Epithelial cell of esophagus (primary cell): ENCODE data around the gene SRSF4.

ENCODE experiments used
- DNase-seq: peaks from one replicate; pipeline ENCODE4 v3.0.0; 2010; ENCODE audit warnings: low read depth
- H3K4me3 ChIP-seq: 2 replicates; pipeline ENCODE4 v1.5.1; 2011; ENCODE audit warnings: mild to moderate bottlenecking, low read length, control low read depth
- CTCF ChIP-seq: IDR thresholded peaks from 2 replicates; pipeline ENCODE4 v1.5.1; 2011; ENCODE audit warnings: low read depth, mild to moderate bottlenecking, low read length, control low read depth, inconsistent platforms; ENCODE audit not compliant: insufficient read depth; ENCODE audit errors: missing control alignments

The SRSF4 gene

DNA sequence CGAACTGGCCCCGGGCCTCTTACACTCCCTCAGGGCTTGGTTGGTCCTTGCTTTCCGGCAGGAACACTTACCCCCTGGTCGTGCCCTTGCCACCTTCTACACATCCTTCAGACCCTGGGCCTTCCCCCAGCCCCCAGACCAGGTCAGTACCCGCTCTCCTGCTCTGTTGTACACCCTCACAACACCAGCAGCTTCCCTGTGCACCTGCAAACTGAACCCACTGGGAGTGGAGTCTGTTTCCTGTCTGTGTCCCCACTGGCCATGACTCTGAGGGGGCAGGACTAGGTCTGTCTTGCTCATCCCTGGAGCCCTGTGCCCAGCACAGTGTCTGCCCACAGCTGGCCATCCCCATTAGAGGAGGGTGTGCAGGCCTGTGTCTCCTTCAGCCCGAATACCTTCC is 55.9 kb downstream of the SRSF4 start:
- no peak for DNase-seq
- H3K4me3 ChIP-seq, result no peak overlapping the region
- TF ChIP-seq CTCF, result no peak

DNA sequence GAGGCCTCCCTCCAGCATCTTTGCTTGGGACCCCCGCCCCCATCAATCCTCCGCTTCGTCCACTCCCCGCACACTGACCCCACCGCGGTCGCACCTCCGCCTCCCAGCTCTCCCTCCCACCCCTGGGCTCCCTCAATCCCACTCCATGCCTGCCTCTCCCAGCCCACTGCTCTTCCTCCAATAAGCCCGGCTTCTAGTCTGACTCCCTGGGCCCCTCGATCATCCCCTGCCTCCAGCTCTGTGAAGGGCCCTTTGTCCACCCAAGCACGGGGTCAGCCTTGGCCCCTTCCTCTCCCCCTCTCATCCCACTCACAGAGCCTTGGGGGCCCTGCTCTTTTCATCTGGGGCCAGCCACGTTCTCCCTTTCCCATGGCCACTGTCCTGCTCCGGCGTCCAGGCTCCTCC is 56.5 kb downstream of the SRSF4 start:
- no peak overlapping the region for H3K4me3 ChIP-seq
- no peak for TF ChIP-seq CTCF
- no peak for DNase-seq

DNA sequence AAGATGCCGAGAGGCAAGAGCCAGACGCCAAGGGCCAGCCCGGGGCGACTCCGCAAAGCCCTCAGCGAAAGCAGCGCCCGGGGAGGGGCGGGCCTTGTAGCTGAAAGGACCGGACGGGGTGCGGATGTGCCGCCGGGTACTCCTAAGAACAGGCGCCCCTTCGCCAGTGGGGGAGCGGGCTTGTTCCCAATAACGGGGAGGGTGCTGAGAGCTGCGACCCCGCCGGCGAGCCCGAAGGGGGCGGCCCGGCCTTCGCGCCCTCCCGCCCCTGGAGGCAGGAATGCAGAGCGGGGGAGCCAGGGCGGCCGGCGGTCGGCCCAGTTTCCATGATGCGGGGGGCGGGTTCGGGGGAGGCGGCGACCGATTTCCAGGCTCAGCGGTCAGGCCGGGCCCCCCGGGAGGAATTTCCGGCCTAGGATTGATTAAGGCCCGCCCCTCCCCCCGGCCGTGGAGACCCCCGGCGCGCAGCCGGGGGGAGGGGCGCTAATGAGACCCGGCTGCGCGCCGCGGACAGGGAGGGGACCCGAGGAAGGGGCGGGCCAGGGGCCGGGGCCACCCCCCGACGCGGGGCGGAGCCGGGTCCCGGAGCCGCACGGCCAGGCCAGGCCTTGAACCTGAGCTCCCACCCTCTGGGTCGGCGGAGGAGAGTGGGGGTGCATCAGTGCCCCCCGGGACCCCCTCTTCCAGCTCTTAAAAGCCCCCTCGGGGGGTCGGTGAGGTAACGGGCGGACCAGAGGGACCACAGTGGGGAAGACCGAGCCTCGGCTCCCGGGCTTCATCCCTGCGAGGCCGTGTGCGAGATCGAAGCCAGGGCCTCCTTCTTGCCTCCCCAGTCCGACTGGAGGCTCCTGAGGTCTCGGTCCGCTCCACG is 57.1 kb downstream of the SRSF4 start:
- peak overlapping the region; percentile 39 for H3K4me3 ChIP-seq
- DNase-seq, result peak; percentile 35
- peak; percentile 22 for TF ChIP-seq CTCF

- no peak for TF ChIP-seq CTCF
- peak within 1 kb of the TSS; percentile 39 for H3K4me3 ChIP-seq
- DNase-seq, result no peak
Observed at GRCh38 chr1:29123887-29124365, 57.8 kb downstream of the SRSF4 start, which contains the start of gene TMEM200B. TSS of gene TMEM200B (minus strand) at chr1:29123903. CDS start at chr1:29121828, 2,075 bp downstream.

- TF ChIP-seq CTCF, result no peak
- H3K4me3 ChIP-seq, result peak overlapping the region; percentile 3
- no peak for DNase-seq
Observed at GRCh38 chr1:29123053-29123886, 58.4 kb downstream of the SRSF4 start.

GRCh38 chr1:29122682-29123052 is 59.0 kb downstream of the SRSF4 start:
- no peak overlapping the region for H3K4me3 ChIP-seq
- TF ChIP-seq CTCF, result no peak
- DNase-seq, result peak; percentile 46
